HG03103 (cell line): ENCODE data around the gene PHF2.
"Not testable (repeated sequence)": the region's sequence is repeated elsewhere in the genome, so short reads cannot be mapped to it uniquely, and the experiment has no call there.

Source experiments
- ATAC-seq: cut with Tn5 transposase; IDR thresholded peaks from one replicate; pipeline ENCODE4 v1.9.1; 2021; ENCODE audit warnings: low read depth; ENCODE audit not compliant: unreplicated experiment

The PHF2 gene

DNA sequence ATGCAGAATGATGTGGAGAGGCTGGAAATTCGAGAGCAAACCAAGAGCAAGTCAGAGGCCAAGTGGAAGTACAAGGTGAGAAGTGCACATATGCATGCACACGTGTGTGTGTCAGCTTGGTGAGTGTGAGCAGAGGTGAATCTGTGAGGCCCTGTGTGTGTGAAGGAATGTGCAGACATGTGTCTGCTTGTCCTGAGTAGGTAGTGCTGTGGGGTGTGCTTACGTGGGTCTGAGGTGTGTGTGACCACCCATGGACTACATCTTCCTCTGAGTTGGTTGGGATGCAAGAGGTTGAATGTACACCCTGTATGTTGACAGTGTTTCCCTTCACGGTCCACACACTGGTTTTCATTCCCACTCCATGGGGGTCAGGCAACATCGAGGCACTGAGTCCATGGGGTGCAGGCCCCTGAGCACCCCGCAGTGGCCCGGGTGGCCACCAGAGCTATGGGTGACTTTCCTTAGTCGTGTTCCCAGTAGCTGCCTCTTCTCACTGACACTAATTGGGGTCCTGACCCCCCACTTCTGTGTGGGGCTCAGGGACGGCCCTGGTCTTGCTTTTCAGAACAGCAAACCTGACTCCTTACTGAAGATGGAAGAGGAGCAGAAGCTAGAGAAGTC is 86.7 kb downstream of the PHF2 start:
- ATAC-seq: no peak

DNA sequence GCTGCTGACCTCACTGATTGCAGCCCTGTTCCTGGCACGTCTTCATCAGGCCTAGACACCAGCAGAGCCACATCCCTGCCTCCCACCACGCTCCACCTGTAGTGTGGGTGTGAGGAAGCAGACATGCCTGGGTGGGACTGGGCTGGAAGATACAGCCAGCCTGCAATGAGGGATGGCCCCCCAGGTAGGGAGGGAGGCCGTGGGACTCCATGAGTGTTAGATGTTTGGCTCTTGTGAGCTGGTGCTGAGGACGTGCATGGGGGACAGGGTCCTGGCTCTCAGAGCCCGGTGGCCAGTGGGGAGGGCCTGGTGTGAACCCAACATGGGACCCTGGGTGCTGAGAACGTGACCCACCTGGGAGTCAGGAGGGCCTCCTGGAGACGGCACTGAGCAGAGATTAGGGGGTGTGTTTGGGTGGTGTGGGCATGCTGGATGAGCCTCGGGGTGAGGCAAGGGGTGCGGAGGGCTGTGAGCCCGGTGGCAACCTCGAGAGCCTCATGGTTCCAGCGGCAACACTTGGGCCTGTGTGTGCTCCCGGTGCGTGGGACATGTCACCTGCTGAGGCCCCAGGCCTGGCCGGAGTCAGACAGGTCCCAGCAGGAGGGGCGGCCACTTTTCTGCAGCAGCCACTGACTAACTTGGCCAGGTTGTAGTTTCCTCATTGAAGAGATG is 87.6 kb downstream of the PHF2 start:
- ATAC-seq: no peak

DNA sequence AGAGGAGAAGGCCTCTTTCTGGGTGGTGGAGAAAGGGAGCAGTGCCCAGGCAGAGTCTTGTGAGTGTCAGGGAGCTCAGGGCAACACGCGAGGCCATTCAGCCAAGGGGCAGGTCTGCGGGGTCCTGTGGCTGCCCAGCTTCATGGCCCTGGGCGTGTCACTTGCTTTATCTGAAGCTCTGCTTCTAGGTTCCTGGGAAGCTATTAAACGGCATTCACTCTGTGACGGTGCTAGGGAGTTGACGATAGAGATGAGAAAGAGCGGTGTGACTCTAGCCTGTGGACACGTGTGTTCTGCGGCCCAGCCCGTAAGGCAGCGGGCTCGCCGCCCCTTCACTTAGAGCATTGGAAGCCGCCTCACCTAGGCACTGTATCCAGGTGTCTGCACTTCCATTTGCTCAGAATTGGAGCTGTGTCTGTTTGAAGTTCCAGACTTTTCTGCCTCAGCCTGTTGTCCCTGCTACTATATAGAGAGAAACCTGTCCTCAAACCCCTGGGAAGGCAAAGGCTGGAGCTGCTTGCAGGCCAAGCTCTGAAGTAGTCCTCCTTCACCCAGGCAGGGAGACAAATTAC is 88.3 kb downstream of the PHF2 start:
- ATAC-seq: no peak

DNA sequence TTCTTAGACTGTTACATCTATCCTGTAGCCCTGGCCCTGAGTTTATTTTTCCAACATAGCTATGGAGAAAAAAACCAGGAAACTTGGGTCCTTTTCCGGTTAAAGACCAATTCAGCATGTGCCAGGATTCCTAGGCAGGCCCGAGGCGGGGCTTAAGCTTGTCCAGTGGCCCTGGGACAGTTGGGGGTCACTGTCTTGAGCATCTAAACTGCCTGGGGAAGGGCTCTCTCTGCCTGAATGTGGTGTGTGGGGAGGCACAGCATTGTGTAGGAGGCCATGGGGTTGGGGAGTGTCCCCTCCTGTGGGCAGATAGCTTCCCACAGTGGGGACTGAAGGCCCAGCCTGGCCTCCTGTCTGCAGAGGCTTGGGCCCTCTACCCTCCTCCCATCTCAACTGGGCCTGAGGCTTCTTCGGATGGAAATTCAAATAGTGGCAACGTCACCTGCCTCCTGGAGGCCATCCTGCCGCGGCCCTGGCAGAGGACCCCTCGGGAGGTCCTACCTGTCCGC is 88.8 kb downstream of the PHF2 start:
- ATAC-seq: no peak

DNA sequence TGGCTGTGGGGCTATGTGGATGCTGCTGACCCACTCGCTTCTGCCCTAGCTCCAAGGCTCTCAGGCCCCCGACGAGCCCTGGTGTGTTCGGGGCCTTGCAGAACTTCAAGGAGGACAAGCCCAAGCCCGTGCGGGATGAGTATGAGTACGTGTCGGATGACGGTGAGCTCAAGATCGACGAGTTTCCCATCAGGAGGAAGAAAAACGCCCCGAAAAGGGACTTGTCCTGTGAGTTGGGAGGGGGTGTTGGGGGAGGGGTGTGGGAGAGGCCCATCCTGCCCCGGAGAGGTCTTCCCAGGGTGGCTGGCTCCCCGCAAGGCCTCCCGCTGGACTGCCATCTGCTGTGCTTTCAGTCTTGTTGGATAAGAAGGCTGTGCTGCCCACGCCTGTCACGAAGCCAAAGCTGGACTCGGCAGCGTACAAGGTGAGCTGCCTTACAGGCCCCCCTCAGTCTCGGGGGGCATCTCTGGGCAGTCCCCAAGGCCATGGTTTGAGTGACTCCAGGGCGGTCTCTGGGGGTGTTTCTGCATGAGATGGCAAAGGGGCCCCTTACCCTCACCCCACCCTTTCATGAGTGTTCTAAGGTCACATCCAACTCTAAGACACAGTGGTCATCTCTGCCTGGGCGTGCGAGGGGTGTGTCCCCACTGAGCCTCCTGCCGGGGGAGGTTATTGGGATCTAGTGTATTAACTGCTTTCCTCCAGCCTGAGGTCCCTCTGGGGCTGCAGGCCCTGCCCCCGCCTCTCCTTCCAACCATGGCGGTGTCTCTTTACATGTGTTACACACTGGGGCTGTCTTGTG is 89.5 kb downstream of the PHF2 start:
- no peak for ATAC-seq

DNA sequence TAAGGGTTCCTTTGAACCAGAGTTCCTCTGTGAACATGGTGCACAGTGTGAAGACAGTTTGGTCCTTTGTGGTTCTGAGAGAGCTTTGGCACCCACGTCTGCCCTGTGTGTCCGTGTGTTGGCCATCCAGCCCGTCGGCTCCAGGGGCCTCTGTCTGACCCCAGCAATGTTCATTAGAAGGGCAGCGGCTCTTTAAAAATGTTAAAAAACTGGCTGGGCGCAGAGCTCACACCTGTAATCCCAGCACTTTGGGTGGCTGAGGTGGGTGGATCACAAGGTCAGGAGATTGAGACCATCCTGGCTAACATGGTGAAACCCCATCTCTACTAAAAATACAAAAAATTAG is 90.0 kb downstream of the PHF2 start:
- not testable (repeated sequence) for ATAC-seq

DNA sequence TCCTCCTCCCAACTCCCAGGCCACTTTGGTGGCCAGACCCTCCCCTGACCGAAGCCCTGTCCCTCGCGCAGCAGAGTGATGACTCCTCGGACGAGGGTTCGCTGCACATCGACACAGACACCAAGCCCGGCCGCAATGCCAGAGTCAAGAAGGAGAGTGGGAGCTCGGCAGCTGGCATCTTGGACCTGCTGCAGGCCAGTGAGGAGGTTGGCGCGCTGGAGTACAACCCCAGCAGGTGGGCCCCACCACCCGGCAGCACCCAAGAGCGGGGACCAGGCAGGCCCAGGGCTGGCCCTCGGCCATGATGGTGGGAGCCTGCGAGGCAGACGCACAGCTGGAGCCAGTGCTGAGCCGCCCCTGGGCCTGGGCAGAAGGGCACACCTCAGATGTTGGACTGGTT is 90.6 kb downstream of the PHF2 start:
- no peak for ATAC-seq

DNA sequence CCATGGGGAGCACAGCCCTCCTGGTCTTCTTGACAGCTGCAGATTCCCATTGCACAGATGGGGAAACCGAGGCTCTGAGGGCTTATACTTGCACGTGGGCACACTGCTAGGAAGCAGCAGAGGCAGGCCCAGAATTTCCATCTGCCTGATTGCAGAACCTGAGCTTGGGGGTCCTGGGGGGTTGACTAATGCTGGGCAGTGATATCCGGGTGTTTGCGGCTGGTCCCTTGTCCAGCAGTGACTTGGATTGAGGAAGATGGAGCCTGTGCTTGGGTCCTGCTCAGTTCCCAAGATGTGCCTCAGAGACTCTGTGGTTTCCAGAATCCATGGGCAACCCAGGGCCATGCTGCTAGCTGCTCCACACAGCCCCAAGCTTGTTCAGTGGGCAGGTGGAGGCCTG is 91.2 kb downstream of the PHF2 start:
- no peak for ATAC-seq

DNA sequence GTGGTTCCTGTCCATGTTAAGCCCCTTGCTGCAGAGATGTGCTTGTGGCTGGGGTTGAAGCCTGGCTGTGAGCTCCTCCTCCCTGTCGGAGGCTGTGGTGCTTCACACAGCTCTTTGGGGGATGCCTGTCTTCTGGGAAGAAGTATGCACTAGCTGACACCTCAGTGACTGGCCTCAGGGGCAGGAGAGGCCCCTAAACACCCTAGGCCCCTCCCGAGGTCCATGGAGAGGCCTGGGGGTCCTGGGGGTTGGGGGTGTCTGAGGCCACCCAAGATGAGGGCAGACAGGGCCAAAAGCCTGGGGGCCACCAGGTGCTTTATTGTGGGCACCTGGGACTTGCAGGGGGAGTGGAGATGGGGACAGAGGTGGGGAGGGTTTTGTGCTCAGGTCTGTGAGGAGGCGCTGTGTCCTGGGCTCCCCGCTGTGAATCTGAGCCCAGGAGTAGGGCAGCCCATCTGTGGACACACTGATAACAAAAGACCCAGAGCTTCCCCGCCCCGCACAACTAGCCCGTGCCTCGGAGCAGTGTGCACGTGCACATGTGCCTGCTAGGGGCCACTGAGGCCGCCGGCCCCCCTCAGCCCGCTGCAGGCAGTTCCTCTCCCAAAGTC is 92.0 kb downstream of the PHF2 start:
- ATAC-seq: no peak

DNA sequence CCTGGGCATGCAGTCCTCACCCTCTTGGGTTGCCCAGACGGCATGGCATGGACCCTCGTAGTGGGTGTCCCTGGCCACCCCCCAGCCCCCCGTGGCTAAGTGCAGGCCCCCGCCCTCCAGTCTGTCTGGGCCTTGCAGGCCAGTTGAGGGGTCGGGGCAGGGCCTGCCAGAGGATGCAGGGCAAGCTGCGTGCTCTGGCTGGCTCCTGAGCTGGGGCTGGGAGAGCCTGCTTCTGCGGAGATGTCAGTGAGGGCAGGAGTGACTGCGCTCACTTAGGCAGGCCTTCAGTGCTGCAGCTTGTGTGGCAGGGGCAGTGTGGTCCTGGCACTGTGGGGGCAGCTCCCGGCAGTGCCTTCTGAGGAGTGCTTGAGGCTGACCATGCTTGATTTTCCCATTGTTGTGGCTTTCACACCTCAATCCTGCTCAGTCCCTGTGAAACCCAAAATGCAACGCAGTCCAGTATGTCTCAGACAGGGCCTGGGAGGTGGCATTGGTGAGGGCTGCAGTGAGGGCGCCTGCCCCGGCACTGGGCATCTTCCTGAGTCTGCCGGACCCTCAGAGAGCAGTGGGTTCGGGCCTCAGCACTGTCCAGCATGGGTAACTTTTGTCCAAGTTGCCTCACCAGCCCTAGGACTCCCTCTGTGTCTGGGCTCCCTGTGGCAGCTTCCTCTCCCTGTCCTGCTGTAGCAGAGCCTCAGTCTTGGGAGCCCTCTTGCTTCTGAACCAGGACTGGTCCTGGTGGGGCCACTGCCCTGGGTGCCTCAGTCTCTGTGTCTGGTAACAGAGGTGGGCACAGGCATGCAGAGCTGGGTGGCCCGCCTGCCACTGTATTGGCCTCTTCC is 93.0 kb downstream of the PHF2 start:
- no peak for ATAC-seq

DNA sequence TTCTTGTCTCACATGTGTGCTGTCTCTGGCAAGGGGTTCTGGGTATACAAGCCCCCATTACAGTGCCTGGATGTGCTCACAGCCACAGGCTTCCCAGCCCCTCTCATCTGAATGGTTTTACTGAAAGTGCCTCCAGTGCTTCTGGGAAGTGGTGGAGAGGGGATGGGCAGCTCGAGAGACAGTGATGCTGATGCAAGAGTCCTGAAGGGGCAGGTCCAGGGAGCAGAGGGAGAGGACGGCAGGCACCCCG is 93.5 kb downstream of the PHF2 start:
- ATAC-seq: no peak

DNA sequence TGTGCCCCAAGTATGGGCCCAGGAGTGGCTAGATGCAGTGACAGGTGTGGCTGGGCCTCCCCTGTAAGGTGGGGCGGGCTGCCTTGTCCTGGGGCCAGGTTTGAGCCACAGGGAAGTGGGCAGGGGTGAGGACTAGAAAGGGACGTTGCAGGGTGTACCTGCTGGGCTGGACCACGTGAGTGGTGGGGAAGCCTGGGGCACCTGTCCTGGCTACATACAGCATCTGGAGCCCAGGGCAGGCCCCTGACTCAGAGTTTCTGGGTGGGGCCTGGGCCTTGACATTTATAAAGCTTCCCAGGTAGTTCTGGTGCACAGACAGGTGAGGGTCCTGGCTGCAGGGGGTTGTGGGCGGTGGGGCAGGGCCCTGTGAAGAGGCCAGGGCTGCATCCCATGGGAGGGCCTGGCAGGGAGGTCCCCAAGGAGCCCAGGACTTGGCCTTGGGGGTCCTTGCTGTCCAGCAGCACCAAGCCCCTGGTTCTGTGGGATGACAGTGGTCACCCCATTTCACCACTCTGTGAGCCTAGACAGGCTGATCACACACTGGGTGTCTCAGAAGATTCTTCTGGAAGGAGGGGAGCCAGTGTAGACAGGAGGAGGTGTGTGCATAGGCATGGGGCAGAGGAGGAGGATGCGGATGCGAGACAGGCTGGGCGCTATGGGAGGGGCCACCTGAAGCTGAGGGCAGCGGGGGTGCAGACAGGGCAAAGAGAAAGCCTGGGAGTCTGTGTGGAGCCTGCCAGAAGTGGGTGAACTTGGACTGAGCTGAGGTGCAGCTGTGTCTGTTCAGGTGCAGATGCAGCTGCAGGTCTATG is 94.0 kb downstream of the PHF2 start:
- ATAC-seq: no peak

DNA sequence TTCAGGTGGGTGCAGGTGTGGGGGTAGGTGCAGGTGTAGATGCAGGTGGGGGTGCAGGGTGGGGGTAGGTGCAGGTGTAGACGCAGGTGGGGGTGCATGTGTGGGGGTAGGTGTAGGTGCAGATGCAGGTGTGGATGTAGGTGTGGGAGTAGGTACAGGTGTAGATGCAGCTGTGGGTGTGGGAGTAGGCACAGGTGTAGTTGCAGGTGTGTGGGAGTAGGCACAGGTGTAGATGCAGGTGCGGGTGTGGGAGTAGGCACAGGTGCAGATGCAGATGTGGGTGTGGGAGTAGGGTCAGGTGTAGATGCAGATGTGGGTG is 94.6 kb downstream of the PHF2 start:
- no peak for ATAC-seq

DNA sequence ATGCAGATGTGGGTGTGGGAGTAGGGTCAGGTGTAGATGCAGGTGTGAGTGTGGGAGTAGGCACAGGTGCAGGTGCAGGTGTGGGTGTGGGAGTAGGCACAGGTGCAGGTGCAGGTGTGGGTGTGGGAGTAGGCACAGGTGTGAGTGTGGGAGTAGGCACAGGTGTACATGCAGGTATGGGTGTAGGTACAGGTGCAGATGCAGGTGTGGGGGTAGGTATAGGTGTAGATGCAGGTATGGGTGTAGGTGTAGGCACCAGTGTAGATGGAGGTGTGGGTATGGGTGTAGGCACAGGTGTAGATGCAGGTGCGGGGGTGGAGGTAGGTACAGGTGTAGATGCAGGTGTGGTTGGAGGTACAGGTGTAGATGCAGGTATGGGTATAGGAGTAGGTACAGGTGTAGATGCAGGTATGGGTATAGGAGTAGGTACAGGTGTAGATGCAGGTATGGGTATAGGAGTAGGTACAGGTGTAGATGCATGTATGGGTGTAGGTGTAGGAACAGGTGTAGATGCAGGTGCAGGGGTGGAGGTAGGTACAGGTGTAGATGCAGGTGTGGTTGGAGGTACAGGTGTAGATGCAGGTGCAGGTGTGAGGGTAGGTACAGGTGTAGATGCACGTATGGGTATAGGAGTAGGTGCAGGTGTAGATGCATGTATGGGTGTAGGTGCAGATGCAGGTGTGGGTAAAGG is 96.1 kb downstream of the PHF2 start:
- ATAC-seq: not testable (repeated sequence)

DNA sequence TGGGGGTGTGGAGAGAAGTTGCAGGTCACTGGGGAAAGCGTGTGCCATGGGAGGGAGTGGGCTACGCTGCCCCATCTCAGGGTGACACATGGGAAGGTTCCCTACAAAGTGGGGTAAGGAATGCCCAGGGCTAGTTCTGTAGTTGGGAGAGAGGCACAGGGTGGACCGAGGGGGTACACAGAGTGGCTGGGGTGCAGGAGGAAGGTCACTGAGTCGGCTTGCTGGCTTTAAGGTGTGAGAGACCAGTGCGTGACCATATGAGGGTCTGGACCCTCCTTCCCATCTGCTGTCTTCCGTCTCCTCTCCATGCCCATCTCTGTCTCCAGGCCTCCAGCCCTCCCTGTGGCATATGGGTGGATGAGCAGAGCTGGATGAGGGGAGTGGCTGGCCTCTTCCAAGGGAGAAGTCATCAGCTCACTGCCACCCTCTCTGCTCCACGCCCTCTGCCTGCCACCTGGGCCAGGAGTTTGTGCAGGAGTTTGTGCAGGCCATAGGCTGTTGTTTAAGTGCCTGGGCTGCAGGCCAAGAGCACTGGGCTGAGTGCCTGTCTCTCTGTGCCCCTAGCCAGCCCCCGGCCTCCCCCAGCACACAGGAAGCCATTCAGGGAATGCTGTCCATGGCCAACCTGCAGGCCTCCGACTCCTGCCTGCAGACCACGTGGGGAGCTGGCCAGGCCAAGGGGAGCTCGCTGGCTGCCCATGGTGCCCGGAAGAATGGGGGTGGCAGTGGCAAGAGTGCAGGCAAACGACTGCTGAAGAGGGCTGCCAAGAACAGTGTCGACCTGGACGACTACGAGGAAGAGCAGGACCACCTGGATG is 96.8 kb downstream of the PHF2 start:
- no peak for ATAC-seq

DNA sequence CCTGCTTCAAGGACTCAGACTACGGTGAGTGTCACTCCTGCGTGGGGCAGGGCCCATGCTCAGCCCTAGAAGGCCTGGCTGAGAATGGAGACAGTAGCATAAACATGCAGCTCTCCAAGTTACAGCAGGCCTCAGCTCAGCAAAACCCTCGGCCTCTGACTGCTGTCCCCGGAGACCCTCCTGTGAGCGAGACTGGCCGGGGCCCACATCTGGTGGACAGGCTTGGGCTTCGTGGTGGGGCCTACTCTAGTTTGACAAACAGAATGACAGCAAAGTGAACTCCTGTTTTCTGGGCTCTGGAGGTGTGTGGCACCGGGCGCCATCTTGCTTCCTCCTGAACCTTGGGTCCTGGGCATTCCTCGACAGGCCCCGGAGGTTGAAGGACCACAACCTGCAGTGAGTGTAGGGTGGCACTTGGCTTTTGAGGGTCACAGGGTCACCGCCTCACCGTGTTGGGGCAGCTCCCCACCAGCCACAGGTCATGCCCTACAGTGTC is 97.5 kb downstream of the PHF2 start:
- no peak for ATAC-seq

DNA sequence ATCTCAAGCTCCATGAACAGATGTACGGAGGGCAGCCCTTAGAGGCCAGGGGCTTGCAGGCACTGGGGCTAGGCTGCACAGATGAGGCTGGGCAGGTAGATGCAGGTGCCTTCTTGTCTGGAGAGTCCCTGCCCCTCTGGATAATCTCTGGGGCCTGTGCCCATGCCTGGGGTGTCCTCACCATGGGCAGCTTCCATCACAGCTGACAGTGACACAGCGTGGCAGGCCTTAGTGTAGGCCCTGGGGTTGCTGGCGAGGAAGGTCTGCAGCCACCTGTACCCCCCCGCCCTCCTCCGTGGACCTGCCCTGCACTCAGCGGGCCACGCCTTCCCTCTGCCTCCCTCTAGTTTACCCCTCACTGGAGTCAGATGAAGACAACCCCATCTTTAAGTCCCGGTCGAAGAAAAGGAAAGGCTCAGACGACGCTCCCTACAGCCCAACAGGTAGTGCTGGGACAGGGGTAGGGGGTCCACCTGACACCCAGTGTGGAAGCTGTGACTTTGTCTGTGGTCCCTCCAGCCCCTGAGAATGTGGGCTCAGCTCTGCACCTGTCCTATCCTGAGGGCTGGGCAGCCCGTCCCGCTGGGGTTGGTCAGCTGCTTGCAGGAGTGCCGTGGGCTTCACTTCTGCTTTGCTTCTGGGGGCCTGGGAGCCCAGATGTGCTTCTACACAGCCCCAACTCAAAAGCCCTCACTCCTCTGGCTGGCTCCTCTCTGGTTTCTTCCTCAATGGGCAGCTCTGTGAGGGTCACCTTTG is 98.4 kb downstream of the PHF2 start:
- no peak for ATAC-seq
